Measurements from ENCODE around the gene AUTS2. TPM values are rescaled to one million over a fixed set of nuclear protein-coding genes. Genes with fewer than 3 reads are reported as not detected.

AUTS2 gene
- total and polyA plus RNA-seq, 2 experiments from 2014 or later: 32.0 to 91.0 TPM

- no peak for TF ChIP-seq POLR2AphosphoS5 (IDR thresholded peaks at IDR 0.05; ENCODE audit: low read depth)
- TF ChIP-seq EZH2phosphoT487 (IDR thresholded peaks at IDR 0.05; ENCODE audit: unreplicated experiment): no peak
- TF ChIP-seq EZH2 (IDR thresholded peaks at IDR 0.05; ENCODE audit: low read depth, unreplicated experiment): no peak
- TF ChIP-seq, protein P1, sequence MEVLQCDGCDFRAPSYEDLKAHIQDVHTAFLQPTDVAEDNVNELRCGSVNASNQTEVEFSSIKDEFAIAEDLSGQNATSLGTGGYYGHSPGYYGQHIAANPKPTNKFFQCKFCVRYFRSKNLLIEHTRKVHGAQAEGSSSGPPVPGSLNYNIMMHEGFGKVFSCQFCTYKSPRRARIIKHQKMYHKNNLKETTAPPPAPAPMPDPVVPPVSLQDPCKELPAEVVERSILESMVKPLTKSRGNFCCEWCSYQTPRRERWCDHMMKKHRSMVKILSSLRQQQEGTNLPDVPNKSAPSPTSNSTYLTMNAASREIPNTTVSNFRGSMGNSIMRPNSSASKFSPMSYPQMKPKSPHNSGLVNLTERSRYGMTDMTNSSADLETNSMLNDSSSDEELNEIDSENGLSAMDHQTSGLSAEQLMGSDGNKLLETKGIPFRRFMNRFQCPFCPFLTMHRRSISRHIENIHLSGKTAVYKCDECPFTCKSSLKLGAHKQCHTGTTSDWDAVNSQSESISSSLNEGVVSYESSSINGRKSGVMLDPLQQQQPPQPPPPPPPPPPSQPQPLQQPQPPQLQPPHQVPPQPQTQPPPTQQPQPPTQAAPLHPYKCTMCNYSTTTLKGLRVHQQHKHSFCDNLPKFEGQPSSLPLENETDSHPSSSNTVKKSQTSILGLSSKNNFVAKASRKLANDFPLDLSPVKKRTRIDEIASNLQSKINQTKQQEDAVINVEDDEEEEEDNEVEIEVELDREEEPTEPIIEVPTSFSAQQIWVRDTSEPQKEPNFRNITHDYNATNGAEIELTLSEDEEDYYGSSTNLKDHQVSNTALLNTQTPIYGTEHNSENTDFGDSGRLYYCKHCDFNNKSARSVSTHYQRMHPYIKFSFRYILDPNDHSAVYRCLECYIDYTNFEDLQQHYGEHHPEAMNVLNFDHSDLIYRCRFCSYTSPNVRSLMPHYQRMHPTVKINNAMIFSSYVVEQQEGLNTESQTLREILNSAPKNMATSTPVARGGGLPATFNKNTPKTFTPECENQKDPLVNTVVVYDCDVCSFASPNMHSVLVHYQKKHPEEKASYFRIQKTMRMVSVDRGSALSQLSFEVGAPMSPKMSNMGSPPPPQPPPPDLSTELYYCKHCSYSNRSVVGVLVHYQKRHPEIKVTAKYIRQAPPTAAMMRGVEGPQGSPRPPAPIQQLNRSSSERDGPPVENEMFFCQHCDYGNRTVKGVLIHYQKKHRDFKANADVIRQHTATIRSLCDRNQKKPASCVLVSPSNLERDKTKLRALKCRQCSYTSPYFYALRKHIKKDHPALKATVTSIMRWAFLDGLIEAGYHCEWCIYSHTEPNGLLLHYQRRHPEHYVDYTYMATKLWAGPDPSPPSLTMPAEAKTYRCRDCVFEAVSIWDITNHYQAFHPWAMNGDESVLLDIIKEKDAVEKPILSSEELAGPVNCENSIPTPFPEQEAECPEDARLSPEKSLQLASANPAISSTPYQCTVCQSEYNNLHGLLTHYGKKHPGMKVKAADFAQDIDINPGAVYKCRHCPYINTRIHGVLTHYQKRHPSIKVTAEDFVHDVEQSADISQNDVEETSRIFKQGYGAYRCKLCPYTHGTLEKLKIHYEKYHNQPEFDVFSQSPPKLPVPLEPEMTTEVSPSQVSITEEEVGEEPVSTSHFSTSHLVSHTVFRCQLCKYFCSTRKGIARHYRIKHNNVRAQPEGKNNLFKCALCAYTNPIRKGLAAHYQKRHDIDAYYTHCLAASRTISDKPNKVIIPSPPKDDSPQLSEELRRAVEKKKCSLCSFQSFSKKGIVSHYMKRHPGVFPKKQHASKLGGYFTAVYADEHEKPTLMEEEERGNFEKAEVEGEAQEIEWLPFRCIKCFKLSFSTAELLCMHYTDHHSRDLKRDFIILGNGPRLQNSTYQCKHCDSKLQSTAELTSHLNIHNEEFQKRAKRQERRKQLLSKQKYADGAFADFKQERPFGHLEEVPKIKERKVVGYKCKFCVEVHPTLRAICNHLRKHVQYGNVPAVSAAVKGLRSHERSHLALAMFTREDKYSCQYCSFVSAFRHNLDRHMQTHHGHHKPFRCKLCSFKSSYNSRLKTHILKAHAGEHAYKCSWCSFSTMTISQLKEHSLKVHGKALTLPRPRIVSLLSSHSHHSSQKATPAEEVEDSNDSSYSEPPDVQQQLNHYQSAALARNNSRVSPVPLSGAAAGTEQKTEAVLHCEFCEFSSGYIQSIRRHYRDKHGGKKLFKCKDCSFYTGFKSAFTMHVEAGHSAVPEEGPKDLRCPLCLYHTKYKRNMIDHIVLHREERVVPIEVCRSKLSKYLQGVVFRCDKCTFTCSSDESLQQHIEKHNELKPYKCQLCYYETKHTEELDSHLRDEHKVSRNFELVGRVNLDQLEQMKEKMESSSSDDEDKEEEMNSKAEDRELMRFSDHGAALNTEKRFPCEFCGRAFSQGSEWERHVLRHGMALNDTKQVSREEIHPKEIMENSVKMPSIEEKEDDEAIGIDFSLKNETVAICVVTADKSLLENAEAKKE (CRISPR knock-in tag; IDR thresholded peaks at IDR 0.05): no peak
- TF ChIP-seq STAT1 (IDR thresholded peaks at IDR 0.05; ENCODE audit: unreplicated experiment): no peak
Observed at GRCh38 chr7:69889338-69889975, 291.2 kb downstream of the AUTS2 start (continued).

GRCh38 chr7:69889976-69890351 is 291.7 kb downstream of the AUTS2 start:
- ATAC-seq (no peak), DNase-seq (ENCODE audit: low spot score) (no peak)
- no peak overlapping the region for H3K4me3 Mint-ChIP-seq
- no peaks in the 10 kb centered on the region for H4K20me1 ChIP-seq (replicated peaks; ENCODE audit: insufficient read depth)
- no peaks in the 10 kb centered on the region for H3K27me3 ChIP-seq (ENCODE audit: insufficient read depth)
- peaks cover 6% of the 10 kb centered on the region for H3K4me1 ChIP-seq (ENCODE audit: insufficient read depth)
- H3K79me2 ChIP-seq (replicated peaks; ENCODE audit: insufficient read depth): no peaks in the 10 kb centered on the region
- H3K9me3 Mint-ChIP-seq: no peaks in the 10 kb centered on the region
- H3K36me3 ChIP-seq (ENCODE audit: insufficient read depth): no peaks in the 10 kb centered on the region
- no peaks in the 10 kb centered on the region for H3F3A ChIP-seq (replicated peaks; ENCODE audit: low read depth)
- TF ChIP-seq NANOG (IDR thresholded peaks at IDR 0.05; ENCODE audit: borderline replicate concordance) (no peak), EZH2 (IDR thresholded peaks at IDR 0.05; ENCODE audit: low read depth, unreplicated experiment) (no peak), CREB1 (CRISPR knock-in tag; IDR thresholded peaks at IDR 0.05; ENCODE audit: low read depth) (no peak)
- TF ChIP-seq, protein P2, sequence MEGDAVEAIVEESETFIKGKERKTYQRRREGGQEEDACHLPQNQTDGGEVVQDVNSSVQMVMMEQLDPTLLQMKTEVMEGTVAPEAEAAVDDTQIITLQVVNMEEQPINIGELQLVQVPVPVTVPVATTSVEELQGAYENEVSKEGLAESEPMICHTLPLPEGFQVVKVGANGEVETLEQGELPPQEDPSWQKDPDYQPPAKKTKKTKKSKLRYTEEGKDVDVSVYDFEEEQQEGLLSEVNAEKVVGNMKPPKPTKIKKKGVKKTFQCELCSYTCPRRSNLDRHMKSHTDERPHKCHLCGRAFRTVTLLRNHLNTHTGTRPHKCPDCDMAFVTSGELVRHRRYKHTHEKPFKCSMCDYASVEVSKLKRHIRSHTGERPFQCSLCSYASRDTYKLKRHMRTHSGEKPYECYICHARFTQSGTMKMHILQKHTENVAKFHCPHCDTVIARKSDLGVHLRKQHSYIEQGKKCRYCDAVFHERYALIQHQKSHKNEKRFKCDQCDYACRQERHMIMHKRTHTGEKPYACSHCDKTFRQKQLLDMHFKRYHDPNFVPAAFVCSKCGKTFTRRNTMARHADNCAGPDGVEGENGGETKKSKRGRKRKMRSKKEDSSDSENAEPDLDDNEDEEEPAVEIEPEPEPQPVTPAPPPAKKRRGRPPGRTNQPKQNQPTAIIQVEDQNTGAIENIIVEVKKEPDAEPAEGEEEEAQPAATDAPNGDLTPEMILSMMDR (conservative IDR thresholded peaks at IDR 0.05; ENCODE audit: low read depth in 2 of 2): no peak
- no peaks in the 10 kb centered on the region for H3K36me3 Mint-ChIP-seq (ENCODE audit: low read depth)
- H3K4me2 ChIP-seq: no peak overlapping the region
- peaks cover 16% of the 10 kb centered on the region; the same call in 2 of the 3 replicates for H3K4me1 Mint-ChIP-seq
- no peaks in the 10 kb centered on the region for H3K9me2 ChIP-seq (ENCODE audit: insufficient read depth)
- no peak overlapping the region for H3K27ac Mint-ChIP-seq
- H3K27ac ChIP-seq (ENCODE audit: low read depth): no peak overlapping the region
- no peak overlapping the region for H3K4me3 ChIP-seq
- no peak overlapping the region; the same call in 1 of the 2 replicates for H2AFZ ChIP-seq
- H3K27me3 Mint-ChIP-seq (ENCODE audit: insufficient read depth, low read depth, poor library complexity): peaks cover 3% of the 10 kb centered on the region

All from GM23338 (cell line).